Right atrium auricular region (tissue), 2 donors: ENCODE data around the gene ABCA8. TPM values are rescaled to one million over a fixed set of nuclear protein-coding genes. Genes with fewer than 3 reads are reported as not detected.
"Not testable (repeated sequence)": the region's sequence is repeated elsewhere in the genome, so short reads cannot be mapped to it uniquely, and the experiment has no call there.

Experiments used
- DNase-seq: peaks from one replicate; pipeline ENCODE4 v3.0.0-alpha.2; 2019; ENCODE audit warnings: low spot score
- H3K27ac ChIP-seq, 2 donors: fragments of 200-600 bp; sonication (generic); 1 replicate in 1 of 2; 2 replicates in 1 of 2; pipeline ENCODE4 v1.5.1; 2016 to 2019
- H3K27me3 ChIP-seq, 2 donors: fragments of 200-600 bp; sonication (generic); one replicate each; pipeline versions ENCODE4 v1.5.1 to v1.6.0; 2017 to 2019
- H3K36me3 ChIP-seq: fragments of 200-600 bp; sonication (generic); one replicate; pipeline ENCODE4 v1.5.1; 2016
- H3K4me1 ChIP-seq, 2 donors: fragments of 200-600 bp; sonication (generic); one replicate each; pipeline versions ENCODE4 v1.5.1 to v1.6.0; 2017 to 2019
- H3K4me3 ChIP-seq, 2 donors: fragments of 200-600 bp; sonication (generic); 1 replicate in 1 of 2; 2 replicates in 1 of 2; pipeline ENCODE4 v1.5.1; 2017 to 2019; ENCODE audit warnings: mild to moderate bottlenecking in 1 of 2, moderate library complexity in 1 of 2
- H3K9me3 ChIP-seq, 2 donors: fragments of 200-600 bp; sonication (generic); one replicate each; pipeline ENCODE4 v1.5.1; 2019
- total RNA-seq, 2 donors: library from RNA; depleted of rRNA; stranded (reverse); fragments of >200 nt; gene quantifications; one replicate each; pipeline ENCODE4 v1.1.0, GENCODE V29; 2016
- TF ChIP-seq, protein P1 (sequence below), 2 donors: fragments of 200-600 bp; sonication (generic); IDR thresholded peaks; one replicate each; pipeline ENCODE4 v1.5.1; 2019; ENCODE audit warnings: antibody characterized with exemption in 2 of 2

Gene ABCA8, protein sequence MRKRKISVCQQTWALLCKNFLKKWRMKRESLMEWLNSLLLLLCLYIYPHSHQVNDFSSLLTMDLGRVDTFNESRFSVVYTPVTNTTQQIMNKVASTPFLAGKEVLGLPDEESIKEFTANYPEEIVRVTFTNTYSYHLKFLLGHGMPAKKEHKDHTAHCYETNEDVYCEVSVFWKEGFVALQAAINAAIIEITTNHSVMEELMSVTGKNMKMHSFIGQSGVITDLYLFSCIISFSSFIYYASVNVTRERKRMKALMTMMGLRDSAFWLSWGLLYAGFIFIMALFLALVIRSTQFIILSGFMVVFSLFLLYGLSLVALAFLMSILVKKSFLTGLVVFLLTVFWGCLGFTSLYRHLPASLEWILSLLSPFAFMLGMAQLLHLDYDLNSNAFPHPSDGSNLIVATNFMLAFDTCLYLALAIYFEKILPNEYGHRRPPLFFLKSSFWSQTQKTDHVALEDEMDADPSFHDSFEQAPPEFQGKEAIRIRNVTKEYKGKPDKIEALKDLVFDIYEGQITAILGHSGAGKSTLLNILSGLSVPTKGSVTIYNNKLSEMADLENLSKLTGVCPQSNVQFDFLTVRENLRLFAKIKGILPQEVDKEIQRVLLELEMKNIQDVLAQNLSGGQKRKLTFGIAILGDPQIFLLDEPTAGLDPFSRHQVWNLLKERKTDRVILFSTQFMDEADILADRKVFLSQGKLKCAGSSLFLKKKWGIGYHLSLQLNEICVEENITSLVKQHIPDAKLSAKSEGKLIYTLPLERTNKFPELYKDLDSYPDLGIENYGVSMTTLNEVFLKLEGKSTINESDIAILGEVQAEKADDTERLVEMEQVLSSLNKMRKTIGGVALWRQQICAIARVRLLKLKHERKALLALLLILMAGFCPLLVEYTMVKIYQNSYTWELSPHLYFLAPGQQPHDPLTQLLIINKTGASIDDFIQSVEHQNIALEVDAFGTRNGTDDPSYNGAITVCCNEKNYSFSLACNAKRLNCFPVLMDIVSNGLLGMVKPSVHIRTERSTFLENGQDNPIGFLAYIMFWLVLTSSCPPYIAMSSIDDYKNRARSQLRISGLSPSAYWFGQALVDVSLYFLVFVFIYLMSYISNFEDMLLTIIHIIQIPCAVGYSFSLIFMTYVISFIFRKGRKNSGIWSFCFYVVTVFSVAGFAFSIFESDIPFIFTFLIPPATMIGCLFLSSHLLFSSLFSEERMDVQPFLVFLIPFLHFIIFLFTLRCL (N-terminal part only)
- 10 to 100 TPM; 59.1 to 65.9 TPM for total RNA-seq

DNA sequence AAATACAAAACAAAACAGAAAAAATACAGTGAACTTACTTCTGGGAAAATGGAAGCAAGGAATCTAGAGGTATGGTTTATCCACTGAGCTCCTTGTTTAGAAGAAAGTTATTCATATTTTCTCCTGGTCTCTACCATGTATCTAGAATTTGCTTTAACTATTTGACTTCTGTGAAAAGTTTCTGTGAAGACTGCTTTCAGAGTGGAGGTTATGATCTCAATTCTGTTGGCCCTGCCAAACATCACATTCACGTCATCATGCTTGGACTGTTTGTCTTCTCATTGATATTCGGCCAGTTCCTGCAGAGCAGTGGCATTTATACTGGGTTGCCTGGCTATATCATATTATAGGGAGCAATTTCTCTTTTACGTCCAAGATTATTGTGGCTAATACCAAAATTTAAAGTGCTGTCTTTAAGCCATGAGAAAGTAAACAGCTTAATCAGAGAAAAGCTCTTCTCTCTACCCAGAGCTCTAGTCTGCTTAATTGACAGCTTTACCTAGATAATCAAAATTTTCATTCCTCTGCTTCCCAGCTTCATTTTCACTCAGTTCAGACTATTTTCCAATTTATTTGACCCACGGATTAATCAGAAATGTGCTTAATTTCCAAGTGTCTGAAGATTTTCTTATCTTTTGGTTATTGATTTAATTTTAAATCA, at the start of gene ABCA8:
ABCA8 (minus strand) TSS at position 212 of the 661 bp plus-strand sequence. CDS start 13,358 bp downstream, outside the sequence.
- H3K36me3 ChIP-seq: no peaks in the 10 kb centered on the region
- DNase-seq: peak; percentile 68
- H3K4me1 ChIP-seq: peaks cover 0 to 3% of the 10 kb centered on the region in 2 donors
- TF ChIP-seq, protein P1, sequence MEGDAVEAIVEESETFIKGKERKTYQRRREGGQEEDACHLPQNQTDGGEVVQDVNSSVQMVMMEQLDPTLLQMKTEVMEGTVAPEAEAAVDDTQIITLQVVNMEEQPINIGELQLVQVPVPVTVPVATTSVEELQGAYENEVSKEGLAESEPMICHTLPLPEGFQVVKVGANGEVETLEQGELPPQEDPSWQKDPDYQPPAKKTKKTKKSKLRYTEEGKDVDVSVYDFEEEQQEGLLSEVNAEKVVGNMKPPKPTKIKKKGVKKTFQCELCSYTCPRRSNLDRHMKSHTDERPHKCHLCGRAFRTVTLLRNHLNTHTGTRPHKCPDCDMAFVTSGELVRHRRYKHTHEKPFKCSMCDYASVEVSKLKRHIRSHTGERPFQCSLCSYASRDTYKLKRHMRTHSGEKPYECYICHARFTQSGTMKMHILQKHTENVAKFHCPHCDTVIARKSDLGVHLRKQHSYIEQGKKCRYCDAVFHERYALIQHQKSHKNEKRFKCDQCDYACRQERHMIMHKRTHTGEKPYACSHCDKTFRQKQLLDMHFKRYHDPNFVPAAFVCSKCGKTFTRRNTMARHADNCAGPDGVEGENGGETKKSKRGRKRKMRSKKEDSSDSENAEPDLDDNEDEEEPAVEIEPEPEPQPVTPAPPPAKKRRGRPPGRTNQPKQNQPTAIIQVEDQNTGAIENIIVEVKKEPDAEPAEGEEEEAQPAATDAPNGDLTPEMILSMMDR (IDR thresholded peaks at IDR 0.05): no peak
- no peaks in the 10 kb centered on the region for H3K27me3 ChIP-seq
- H3K27ac ChIP-seq: peak within 1 kb of the TSS; percentile 71 to 73
- H3K4me3 ChIP-seq: peak within 1 kb of the TSS; percentile 42 to 48
- no peaks in the 10 kb centered on the region for H3K9me3 ChIP-seq

DNA sequence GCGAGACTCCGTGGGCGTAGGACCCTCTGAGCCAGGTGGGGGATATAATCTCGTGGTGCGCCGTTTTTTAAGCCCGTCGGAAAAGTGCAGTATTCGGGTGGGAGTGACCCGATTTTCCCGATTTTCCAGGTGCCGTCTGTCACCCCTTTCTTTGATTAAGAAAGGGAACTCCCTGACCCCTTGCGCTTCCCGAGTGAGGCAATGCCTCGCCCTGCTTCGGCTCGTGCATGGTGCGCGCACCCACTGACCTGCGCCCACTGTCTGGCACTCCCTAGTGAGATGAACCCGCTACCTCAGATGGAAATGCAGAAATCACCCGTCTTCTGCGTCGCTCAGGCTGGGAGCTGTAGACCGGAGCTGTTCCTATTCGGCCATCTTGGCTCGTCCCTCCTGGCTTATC, 49.6 kb upstream of the ABCA8 start:
- H3K27me3 ChIP-seq, H3K4me3 ChIP-seq, H3K4me1 ChIP-seq, H3K27ac ChIP-seq, H3K9me3 ChIP-seq, DNase-seq: not testable (repeated sequence)
- peaks cover 20% of the 10 kb centered on the region for H3K36me3 ChIP-seq

DNA sequence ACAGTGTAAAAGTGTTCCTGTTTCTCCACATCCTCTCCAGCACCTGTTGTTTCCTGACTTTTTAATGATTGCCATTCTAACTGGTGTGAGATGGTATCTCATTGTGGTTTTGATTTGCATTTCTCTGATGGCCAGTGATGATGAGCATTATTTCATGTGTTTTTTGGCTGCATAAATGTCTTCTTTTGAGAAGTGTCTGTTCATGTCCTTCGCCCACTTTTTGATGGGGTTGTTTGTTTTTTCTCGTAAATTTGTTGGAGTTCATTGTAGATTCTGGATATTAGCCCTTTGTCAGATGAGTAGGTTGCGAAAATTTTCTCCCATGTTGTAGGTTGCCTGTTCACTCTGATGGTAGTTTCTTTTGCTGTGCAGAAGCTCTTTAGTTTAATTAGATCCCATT, 44.6 kb upstream of the ABCA8 start:
- H3K36me3 ChIP-seq, H3K27ac ChIP-seq, H3K9me3 ChIP-seq, H3K4me3 ChIP-seq, H3K4me1 ChIP-seq, H3K27me3 ChIP-seq, DNase-seq: not testable (repeated sequence)

DNA sequence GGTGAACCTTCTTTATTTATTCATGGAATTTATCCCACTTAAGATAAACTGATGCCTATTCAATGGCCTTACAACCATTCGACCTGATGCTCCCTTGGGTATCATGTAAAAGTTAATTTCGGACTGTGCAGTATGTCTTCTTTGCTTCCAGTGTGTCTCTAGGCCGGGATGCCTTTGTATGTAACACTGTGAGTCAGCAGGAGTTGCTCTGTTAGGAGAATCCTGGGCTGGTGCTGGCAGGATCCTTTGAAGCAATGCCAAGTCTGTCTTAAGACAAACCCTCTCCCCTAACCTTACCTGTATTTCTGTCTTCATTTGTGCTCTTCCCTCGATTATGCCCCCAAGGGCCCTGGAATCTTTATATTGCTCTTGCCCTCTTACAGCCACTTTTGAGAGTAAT, 37.9 kb upstream of the ABCA8 start:
- H3K36me3 ChIP-seq: peaks cover 17% of the 10 kb centered on the region
- no peaks in the 10 kb centered on the region for H3K4me1 ChIP-seq
- no peaks in the 10 kb centered on the region for H3K9me3 ChIP-seq
- no peaks in the 10 kb centered on the region for H3K27me3 ChIP-seq
- H3K27ac ChIP-seq: no peak overlapping the region
- no peak for DNase-seq
- H3K4me3 ChIP-seq: no peak overlapping the region
- TF ChIP-seq, protein P1 (IDR thresholded peaks at IDR 0.05): no peak

DNA sequence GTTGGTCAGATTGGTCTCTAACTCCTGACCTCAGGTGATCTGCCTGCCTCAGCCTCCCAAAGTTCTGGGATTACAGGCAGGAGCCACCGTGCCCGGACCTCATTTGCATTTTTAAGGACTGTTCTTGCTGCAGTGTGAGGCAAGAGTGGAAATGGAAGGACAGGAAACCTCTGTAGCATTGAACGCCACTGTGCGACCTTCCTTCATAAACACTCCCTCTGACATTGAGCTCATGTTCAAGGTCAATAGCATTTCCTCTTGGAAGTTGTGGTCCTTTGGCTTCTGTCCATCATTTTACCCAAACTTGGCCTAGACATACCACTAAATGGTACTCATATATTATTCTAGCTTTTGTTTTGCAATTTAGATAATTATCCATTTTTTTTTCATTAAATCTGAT, 32.8 kb upstream of the ABCA8 start:
- Histone ChIP-seq H3K36me3 (peaks cover 19% of the 10 kb centered on the region), H3K4me3 (no peak overlapping the region), H3K9me3 (no peaks in the 10 kb centered on the region), H3K27ac (no peak overlapping the region), H3K27me3 (no peaks in the 10 kb centered on the region), H3K4me1 (no peaks in the 10 kb centered on the region)
- no peak for DNase-seq
- TF ChIP-seq, protein P1 (IDR thresholded peaks at IDR 0.05): no peak

DNA sequence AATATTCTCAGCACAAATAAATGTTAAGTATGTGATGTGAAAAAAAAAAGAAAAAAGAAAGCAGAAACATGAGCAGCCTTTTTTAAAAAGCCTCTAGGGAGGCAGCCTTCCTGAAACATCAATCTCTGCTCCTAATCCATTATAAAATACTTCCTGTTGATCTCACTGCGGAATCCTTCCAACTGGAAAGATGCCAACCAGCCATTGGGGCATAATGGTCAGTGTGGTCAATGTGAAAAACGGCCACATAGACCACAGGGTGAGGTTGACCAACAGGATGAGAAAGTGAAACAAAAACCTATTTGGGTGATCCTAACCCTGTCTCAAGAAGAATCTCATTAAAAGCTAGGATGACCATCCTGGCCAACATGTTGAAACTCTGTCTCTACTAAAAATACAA, 26.1 kb upstream of the ABCA8 start:
- Histone ChIP-seq H3K4me3 (no peak overlapping the region), H3K9me3 (no peaks in the 10 kb centered on the region), H3K27me3 (no peaks in the 10 kb centered on the region), H3K27ac (peak overlapping the region; percentile 31 to 43), H3K36me3 (no peaks in the 10 kb centered on the region), H3K4me1 (no peaks in the 10 kb centered on the region)
- DNase-seq: peak; percentile 72
- TF ChIP-seq, protein P1 (IDR thresholded peaks at IDR 0.05): no peak
